Measurements from ENCODE around the gene CEP85L.

Gene CEP85L

GRCh38 chr6:118542184-118542952, 109.0 kb downstream of the CEP85L start:
- H3K4me3 ChIP-seq (ENCODE audit: low read depth, low read length) = no peak overlapping the region
- no peak for DNase-seq (ENCODE audit: low read depth)

DNA sequence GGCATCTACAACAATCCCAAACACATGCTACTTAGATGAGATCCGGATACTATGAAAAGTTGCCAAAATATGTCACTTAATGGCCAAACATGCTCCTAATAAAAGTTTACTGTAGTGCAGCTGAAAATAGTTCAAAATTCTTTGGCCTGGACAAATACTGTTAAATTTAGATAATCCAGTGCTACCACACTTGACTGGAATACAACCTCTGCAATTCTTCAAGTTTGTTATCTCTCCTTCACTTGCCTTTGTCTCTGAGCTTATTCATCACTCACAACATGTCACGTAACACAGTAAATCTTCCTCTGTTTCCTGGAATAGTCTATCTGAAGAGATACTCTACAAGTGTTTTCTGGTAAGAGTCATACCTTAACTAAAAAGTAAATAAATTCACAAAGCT, 113.8 kb downstream of the CEP85L start:
- DNase-seq (ENCODE audit: low read depth) = no peak
- H3K4me3 ChIP-seq (ENCODE audit: low read depth, low read length) = no peak overlapping the region
- TF ChIP-seq, protein P1, sequence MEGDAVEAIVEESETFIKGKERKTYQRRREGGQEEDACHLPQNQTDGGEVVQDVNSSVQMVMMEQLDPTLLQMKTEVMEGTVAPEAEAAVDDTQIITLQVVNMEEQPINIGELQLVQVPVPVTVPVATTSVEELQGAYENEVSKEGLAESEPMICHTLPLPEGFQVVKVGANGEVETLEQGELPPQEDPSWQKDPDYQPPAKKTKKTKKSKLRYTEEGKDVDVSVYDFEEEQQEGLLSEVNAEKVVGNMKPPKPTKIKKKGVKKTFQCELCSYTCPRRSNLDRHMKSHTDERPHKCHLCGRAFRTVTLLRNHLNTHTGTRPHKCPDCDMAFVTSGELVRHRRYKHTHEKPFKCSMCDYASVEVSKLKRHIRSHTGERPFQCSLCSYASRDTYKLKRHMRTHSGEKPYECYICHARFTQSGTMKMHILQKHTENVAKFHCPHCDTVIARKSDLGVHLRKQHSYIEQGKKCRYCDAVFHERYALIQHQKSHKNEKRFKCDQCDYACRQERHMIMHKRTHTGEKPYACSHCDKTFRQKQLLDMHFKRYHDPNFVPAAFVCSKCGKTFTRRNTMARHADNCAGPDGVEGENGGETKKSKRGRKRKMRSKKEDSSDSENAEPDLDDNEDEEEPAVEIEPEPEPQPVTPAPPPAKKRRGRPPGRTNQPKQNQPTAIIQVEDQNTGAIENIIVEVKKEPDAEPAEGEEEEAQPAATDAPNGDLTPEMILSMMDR (IDR thresholded peaks at IDR 0.05; ENCODE audit: low read depth, low read length, missing control alignments) = no peak

More at GRCh38 chr6:118542184-118542952, 109.0 kb downstream of the CEP85L start:
- TF ChIP-seq, protein P1 (IDR thresholded peaks at IDR 0.05; ENCODE audit: low read depth, low read length, missing control alignments) = no peak

DNA sequence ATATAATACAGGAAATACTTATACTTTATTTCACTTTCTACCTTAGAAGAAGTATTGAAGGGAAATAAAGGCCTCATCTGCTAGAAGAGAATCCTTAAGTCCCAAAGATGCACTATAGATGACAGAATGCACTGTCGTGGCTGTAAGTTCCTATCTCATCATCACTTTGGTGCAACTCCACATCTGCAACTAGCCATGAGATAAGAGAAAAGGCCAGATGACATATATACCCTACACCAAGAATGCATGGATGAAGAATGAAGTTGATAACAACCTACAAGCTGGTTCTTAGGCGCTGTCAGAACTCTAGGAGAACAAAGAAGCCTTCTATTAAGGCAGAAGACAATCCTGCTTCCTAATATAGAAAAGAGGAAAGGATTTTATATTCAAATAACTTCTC, 114.9 kb downstream of the CEP85L start:
- DNase-seq (ENCODE audit: low read depth) = no peak
- H3K4me3 ChIP-seq (ENCODE audit: low read depth, low read length) = no peak overlapping the region
- TF ChIP-seq, protein P1 (IDR thresholded peaks at IDR 0.05; ENCODE audit: low read depth, low read length, missing control alignments) = no peak

DNA sequence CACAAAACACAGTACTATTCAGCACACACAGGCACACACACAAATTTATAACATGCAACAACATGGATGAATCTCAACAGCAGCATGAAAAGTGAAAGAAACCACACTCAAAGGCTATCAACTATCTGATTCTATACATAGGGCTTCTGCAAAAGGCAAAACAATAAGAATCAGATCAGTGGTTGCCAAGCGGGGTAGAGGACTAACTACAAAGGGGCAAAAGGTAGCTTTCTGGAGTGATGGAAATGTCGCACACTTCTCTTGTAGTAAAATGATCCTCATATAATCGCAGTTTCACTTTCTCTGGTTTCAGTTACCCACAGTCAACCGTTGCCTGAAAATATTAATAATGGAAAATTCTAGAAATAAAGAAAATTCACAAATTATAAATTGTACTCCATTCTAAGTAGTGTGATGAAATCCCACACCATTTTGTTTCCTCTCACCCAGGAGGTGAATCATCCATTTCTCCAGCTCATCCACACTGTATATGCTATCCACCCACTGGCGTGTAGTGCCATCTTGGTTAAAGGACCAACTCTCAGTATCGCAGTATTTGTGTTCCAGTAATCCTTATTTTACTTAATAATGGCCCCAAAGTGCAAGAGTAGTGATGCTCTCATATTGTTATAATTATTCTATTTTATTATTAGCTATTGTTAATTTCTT, 116.1 kb downstream of the CEP85L start:
- TF ChIP-seq, protein P1 (IDR thresholded peaks at IDR 0.05; ENCODE audit: low read depth, low read length, missing control alignments) = no peak
- no peak for DNase-seq (ENCODE audit: low read depth)
- H3K4me3 ChIP-seq (ENCODE audit: low read depth, low read length) = no peak overlapping the region

- DNase-seq (ENCODE audit: low read depth) = no peak
- TF ChIP-seq, protein P1 (IDR thresholded peaks at IDR 0.05; ENCODE audit: low read depth, low read length, missing control alignments) = no peak
- no peak overlapping the region for H3K4me3 ChIP-seq (ENCODE audit: low read depth, low read length)
Measured at GRCh38 chr6:118530942-118531341, 120.4 kb downstream of the CEP85L start.

GRCh38 chr6:118529756-118530155, 121.6 kb downstream of the CEP85L start:
- TF ChIP-seq, protein P1 (IDR thresholded peaks at IDR 0.05; ENCODE audit: low read depth, low read length, missing control alignments) = no peak
- H3K4me3 ChIP-seq (ENCODE audit: low read depth, low read length) = no peak overlapping the region
- no peak for DNase-seq (ENCODE audit: low read depth)
